SU-DHL-6 (cell line): ENCODE data around the gene PIK3CD.

Experiments used
- EZH2phosphoT487 ChIP-seq: fragments of 200-600 bp; sonication (generic), shearing (Covaris generic); conservative IDR thresholded peaks from 2 replicates; pipeline ENCODE4 v1.6.1; 2018; ENCODE audit warnings: mild to moderate bottlenecking, antibody characterized with exemption, low read length, moderate library complexity, mixed read lengths
- TF ChIP-seq, protein P1 (sequence below): fragments of 200-600 bp; sonication (generic); IDR thresholded peaks from one replicate; pipeline ENCODE4 v1.5.1; 2017; ENCODE audit warnings: antibody characterized with exemption, mild to moderate bottlenecking, low read length, moderate library complexity; ENCODE audit not compliant: insufficient read depth, poor library complexity, severe bottlenecking

DNA sequence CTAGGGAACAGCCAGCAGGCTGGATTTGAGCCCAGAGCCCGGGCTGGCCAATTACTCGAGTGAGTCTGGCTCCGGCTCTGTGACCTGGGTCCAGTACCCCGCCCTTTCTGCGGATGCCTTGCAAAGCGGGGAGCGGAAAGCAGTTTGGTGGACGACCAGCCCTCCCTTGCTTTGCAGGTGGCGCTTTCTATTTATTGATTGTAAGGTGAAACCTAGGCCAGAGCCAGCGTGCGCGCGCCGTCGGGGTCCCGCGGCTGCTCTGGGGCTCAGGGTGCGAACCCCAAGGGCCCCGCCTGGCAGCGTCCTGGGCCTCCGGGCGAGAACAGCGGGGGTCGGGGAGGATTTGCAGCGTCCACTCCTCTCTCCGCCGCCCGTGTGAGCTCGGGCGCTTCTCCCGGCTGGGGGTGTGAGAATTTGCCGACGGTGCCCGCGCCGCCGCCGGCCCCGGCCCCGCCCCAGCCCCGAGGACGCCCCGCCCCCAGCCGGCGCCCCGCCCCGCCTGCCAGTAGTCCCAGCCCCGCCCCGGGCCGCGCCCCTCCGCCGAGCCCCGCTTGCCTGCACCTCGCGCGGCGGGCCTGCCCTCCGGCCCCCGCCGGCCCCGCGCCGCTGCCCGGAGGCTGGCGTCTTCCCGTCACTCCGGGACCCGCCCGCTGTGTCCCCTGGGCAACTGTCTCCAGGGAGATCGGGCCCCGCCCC, 37.6 kb downstream of the PIK3CD start:
- TF ChIP-seq, protein P1, sequence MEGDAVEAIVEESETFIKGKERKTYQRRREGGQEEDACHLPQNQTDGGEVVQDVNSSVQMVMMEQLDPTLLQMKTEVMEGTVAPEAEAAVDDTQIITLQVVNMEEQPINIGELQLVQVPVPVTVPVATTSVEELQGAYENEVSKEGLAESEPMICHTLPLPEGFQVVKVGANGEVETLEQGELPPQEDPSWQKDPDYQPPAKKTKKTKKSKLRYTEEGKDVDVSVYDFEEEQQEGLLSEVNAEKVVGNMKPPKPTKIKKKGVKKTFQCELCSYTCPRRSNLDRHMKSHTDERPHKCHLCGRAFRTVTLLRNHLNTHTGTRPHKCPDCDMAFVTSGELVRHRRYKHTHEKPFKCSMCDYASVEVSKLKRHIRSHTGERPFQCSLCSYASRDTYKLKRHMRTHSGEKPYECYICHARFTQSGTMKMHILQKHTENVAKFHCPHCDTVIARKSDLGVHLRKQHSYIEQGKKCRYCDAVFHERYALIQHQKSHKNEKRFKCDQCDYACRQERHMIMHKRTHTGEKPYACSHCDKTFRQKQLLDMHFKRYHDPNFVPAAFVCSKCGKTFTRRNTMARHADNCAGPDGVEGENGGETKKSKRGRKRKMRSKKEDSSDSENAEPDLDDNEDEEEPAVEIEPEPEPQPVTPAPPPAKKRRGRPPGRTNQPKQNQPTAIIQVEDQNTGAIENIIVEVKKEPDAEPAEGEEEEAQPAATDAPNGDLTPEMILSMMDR, result no peak
- TF ChIP-seq EZH2phosphoT487, result no peak
